Spleen (tissue), 11 donors: ENCODE results near the gene SUMO2. TPM values are rescaled to one million over a fixed set of nuclear protein-coding genes. Genes with fewer than 3 reads are reported as not detected.
"Not testable (repeated sequence)": the region's sequence is repeated elsewhere in the genome, so short reads cannot be mapped to it uniquely, and the experiment has no call there.

Experiments
- DNase-seq: peaks from one replicate; pipeline ENCODE4 v3.0.0-alpha.2; 2020
- H3K27ac ChIP-seq, 8 donors: fragments of 200-600 bp; sonication (generic) in 7 of 8; 1 replicate in 4 of 8; 2 replicates in 4 of 8; pipeline versions ENCODE4 v1.5.0 to v1.8.0; 2016 to 2021; ENCODE audit warnings: inconsistent platforms in 4 of 8, mild to moderate bottlenecking in 4 of 8, moderate library complexity in 1 of 8
- H3K27me3 ChIP-seq, 7 donors: fragments of 200-600 bp; sonication (generic) in 6 of 7; replicated peaks in 1 of 7; 1 replicate in 4 of 7; 2 replicates in 3 of 7; pipeline versions ENCODE4 v1.5.0 to v1.8.0; 2016 to 2021; ENCODE audit warnings: inconsistent platforms in 3 of 7, mild to moderate bottlenecking in 1 of 7
- H3K36me3 ChIP-seq, 6 donors: fragments of 200-600 bp; sonication (generic) in 5 of 6; 1 replicate in 4 of 6; 2 replicates in 2 of 6; pipeline versions ENCODE4 v1.5.0 to v1.8.0; 2016 to 2021; ENCODE audit warnings: inconsistent platforms in 2 of 6
- H3K4me1 ChIP-seq, 6 donors: fragments of 200-600 bp; sonication (generic) in 5 of 6; 1 replicate in 3 of 6; 2 replicates in 3 of 6; pipeline versions ENCODE4 v1.5.0 to v1.8.0; 2016 to 2021; ENCODE audit warnings: inconsistent platforms in 3 of 6
- H3K4me3 ChIP-seq, 8 donors: fragments of 200-600 bp; sonication (generic) in 7 of 8; 1 replicate in 4 of 8; 2 replicates in 4 of 8; pipeline versions ENCODE4 v1.5.0 to v1.8.0; 2016 to 2021; ENCODE audit warnings: inconsistent platforms in 4 of 8, mild to moderate bottlenecking in 4 of 8, moderate library complexity in 2 of 8
- H3K9me3 ChIP-seq, 8 donors: fragments of 200-600 bp; sonication (generic) in 7 of 8; 1 replicate in 4 of 8; 2 replicates in 4 of 8; pipeline versions ENCODE4 v1.5.0 to v1.8.0; 2016 to 2021; ENCODE audit warnings: inconsistent platforms in 4 of 8
- POLR2A ChIP-seq, 3 donors: fragments of 450-650 bp; IDR thresholded peaks; one replicate each; pipeline ENCODE4 v1.5.1; 2017; ENCODE audit warnings: antibody characterized with exemption in 3 of 3, mild to moderate bottlenecking in 1 of 3
- POLR2AphosphoS5 ChIP-seq, 3 donors: sonication (generic); formaldehyde crosslinking; IDR thresholded peaks; one replicate each; pipeline ENCODE4 v1.5.1; 2017; ENCODE audit warnings: antibody characterized with exemption in 3 of 3
- WGBS, 5 donors: extraction: QIAGEN DNeasy Blood & Tissue Kit in 3 of 5; methylation state at CpG; one replicate each; pipeline versions ENCODE4 v1.1.5 to v1.1.7; 2013 to 2018; 5-methylcytosine and 5-hydroxymethylcytosine counted together
- intact Hi-C: fragments of 100-400 bp; cut with DNase I; formaldehyde crosslinking; loops from one replicate; pipeline ENCODE4 v1.15.0; 2023; ENCODE audit warnings: low total_unique reads
- polyA plus RNA-seq, 3 donors: library from polyadenylated mRNA; stranded (reverse); fragments of 200-250 nt; gene quantifications; one replicate each; pipeline ENCODE4 v1.2.1, GENCODE V29; 2013
- total RNA-seq, 7 donors: library from RNA; depleted of rRNA in 3 of 7; stranded (reverse); fragments of >200 nt in 3 of 7; fragmentation: NEBNext Ultra II Directional in 4 of 7; extraction: Animal tissue kit (Norgen Biotek cat#: 25700) in 4 of 7; gene quantifications; one replicate each; pipeline versions ENCODE4 v1.1.0 to v1.2.1, GENCODE V29; 2016 to 2021
- TF ChIP-seq, protein P1 (sequence below), 11 experiments: fragments of 200-600 bp in 7 of 11; fragments of 450-650 bp in 4 of 11; sonication (generic) in 4 of 11; IDR thresholded peaks in 8 of 11; conservative IDR thresholded peaks in 3 of 11; 1 replicate in 7 of 11; 2 replicates in 4 of 11; pipeline versions ENCODE4 v1.4.0 to v1.8.0; 2016 to 2021; ENCODE audit warnings: antibody characterized with exemption in 11 of 11, inconsistent platforms in 4 of 11, mild to moderate bottlenecking in 1 of 11
- donor health status: healthy with polysubstance abuse.
- donor health status: DM: no; HTN: no; CAD: no; lungs with moderate emphysema.
- donor health status: DM: no; HTN: no; CAD: no.
- donor health status: Bipolar disorder and iron deficiency.
- donor health status: healthy.
- donor health status: DM: no; HTN: no; CAD: no.
- donor health status: DM: yes; HTN: yes; CAD: no.

SUMO2 gene
- total and polyA plus RNA-seq, 10 donors: 67.7 to 310 (median 122) TPM

DNA sequence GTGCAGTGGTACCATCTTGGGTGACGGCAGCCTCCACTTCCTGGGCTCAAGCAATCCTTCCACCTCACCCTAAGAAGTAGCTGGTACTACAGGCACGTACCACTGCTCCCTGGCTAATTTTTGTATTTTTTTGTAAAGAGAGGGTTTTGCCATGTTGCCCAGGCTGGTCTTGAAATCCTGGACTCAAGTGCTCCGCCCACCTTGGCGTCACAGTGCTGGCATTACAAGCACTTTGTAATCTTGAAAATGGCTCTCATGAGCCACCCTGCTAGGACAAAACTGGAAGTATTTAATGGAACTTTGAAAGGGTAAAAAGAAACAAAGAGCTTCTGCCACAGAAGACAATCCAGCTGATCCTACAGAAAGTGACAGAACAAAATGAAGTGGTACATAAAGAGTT is 9.2 kb downstream of the SUMO2 start:
- peak; percentile 14 for DNase-seq
- intact Hi-C loops: loop anchor here (10.0 kb wide), 1 partner anchor 59 kb away; no protein-coding TSS in a partner anchor
- WGBS, 5 donors: 89 to 94% (median 91%) methylated on average over 4 of the region's 4 CpGs
- Histone ChIP-seq H3K27me3 (no peaks in the 10 kb centered on the region), H3K36me3 (peaks cover 3 to 98% (median 64%) of the 10 kb centered on the region in 6 donors), H3K4me1 (peaks cover 9 to 90% (median 36%) of the 10 kb centered on the region in 6 donors), H3K9me3 (no peaks in the 10 kb centered on the region), H3K27ac (no peak overlapping the region), H3K4me3 (no peak overlapping the region)
- no peak for TF ChIP-seq POLR2A (IDR thresholded peaks at IDR 0.05)
- TF ChIP-seq, protein P1, sequence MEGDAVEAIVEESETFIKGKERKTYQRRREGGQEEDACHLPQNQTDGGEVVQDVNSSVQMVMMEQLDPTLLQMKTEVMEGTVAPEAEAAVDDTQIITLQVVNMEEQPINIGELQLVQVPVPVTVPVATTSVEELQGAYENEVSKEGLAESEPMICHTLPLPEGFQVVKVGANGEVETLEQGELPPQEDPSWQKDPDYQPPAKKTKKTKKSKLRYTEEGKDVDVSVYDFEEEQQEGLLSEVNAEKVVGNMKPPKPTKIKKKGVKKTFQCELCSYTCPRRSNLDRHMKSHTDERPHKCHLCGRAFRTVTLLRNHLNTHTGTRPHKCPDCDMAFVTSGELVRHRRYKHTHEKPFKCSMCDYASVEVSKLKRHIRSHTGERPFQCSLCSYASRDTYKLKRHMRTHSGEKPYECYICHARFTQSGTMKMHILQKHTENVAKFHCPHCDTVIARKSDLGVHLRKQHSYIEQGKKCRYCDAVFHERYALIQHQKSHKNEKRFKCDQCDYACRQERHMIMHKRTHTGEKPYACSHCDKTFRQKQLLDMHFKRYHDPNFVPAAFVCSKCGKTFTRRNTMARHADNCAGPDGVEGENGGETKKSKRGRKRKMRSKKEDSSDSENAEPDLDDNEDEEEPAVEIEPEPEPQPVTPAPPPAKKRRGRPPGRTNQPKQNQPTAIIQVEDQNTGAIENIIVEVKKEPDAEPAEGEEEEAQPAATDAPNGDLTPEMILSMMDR (IDR thresholded peaks at IDR 0.05 in 8 of 11, conservative IDR thresholded peaks at IDR 0.05 in 3 of 11): no peak

DNA sequence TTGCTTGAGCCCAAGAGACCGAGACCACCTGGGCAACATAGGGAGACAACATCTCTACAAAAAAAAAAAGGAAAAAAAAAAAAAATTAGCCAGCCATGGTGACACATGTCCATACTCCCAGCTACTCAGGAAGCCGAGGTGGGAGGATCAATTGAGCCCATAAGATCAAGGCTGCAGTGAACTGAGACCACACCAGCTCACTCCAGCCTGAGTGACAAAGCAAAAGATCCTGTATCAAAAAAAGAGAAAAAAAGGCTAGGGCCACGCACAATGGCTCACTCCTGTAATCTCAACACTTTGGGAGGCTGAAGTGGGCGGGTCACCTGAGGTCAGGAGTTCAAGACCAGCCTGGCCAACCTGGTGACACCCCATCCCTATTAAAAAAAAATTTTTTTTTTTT is 13.8 kb downstream of the SUMO2 start:
- TF ChIP-seq POLR2AphosphoS5 (IDR thresholded peaks at IDR 0.05) (no peak), POLR2A (IDR thresholded peaks at IDR 0.05) (no peak)
- TF ChIP-seq, protein P1 (IDR thresholded peaks at IDR 0.05 in 8 of 11, conservative IDR thresholded peaks at IDR 0.05 in 3 of 11): no peak
- Histone ChIP-seq H3K4me1 (peaks cover 9 to 50% (median 18%) of the 10 kb centered on the region in 6 donors), H3K36me3 (peaks cover 2 to 97% (median 63%) of the 10 kb centered on the region in 6 donors), H3K27ac (no peak overlapping the region), H3K4me3 (no peak overlapping the region), H3K9me3 (no peaks in the 10 kb centered on the region), H3K27me3 (no peaks in the 10 kb centered on the region)
- DNase-seq: peak; percentile 15
- WGBS, 5 donors: 79 to 86% (median 82%) methylated on average over 4 of the region's 4 CpGs
- intact Hi-C loops: no loop called here

DNA sequence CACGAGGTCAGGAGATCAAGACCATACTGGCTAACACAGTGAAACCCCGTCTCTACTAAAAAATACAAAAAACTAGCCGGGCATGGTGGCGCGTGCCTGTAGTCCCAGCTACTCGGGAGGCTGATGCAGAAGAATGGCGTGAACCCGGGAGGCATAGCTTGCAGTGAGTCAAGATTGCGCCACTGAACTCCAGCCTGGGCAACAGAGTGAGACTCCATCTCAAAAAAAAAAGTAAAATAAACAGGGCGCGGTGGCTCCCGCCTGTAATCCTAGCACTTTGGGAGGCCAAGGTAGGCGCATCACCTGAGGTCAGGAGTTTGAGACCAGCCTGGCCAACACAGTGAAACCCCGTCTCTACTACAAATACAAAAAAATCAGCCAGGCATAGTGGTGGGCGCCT is 18.2 kb downstream of the SUMO2 start:
- DNase-seq: peak; percentile 8
- H3K9me3 ChIP-seq, H3K27me3 ChIP-seq, intact Hi-C loops, H3K4me3 ChIP-seq, H3K27ac ChIP-seq: not testable (repeated sequence)
- WGBS, 5 donors: 95 to 98% (median 97%) methylated on average over 15 of the region's 15 CpGs
- Histone ChIP-seq H3K4me1 (peaks cover 0 to 12% (median 0%) of the 10 kb centered on the region in 6 donors), H3K36me3 (peaks cover 0 to 69% (median 41%) of the 10 kb centered on the region in 6 donors)

DNA sequence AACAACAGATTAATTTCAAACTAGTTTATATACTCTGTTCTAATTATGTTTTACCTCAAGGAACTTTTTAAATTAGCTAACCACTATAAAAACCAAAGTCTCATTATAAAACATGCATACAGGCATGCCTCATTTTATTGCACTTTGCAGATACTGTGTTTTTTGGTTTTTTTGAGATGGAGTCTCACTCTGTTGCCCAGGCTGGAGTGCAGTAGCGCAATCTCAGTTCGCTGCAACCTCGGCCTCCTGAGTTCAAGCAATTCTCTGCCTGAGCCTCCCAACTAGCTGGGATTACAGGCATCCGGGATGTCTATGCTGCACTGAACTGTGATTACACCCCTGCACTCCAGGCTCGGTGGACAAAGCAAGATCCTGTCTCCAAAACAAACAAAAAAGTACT is 19.7 kb downstream of the SUMO2 start:
- Histone ChIP-seq H3K4me1 (no peaks in the 10 kb centered on the region), H3K9me3 (no peaks in the 10 kb centered on the region), H3K4me3 (no peak overlapping the region), H3K27ac (no peak overlapping the region), H3K27me3 (no peaks in the 10 kb centered on the region), H3K36me3 (peaks cover 0 to 55% (median 33%) of the 10 kb centered on the region in 6 donors)
- no peak for DNase-seq
- TF ChIP-seq POLR2A (IDR thresholded peaks at IDR 0.05) (no peak), POLR2AphosphoS5 (IDR thresholded peaks at IDR 0.05) (no peak)
- TF ChIP-seq, protein P1 (IDR thresholded peaks at IDR 0.05 in 8 of 11, conservative IDR thresholded peaks at IDR 0.05 in 3 of 11): no peak
- intact Hi-C loops: no loop called here
- WGBS, 5 donors: 92 to 97% (median 94%) methylated on average over 5 of the region's 5 CpGs

DNA sequence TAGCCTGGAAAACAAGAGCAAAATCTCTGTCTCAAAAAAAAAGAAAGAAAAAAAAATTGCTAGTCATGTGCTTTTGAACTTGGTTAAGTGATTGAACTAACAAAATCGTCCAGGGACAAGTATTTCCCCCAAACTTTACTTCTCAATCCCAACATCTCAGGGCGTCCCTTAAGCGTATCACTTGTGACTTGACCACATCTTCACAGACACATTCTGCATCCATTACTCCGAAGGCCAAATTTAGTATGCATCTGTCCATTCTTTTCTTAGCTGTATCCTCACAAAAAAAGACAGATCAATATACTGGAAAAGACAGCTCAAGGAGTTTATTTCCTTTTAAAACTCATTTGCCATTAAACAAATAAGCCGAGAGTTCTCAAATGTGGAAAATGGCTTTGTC is 22.5 kb downstream of the SUMO2 start:
- peaks cover 0 to 5% (median under 1%) of the 10 kb centered on the region in 6 donors for H3K4me1 ChIP-seq
- intact Hi-C loops: no loop called here
- H3K9me3 ChIP-seq: no peaks in the 10 kb centered on the region
- TF ChIP-seq POLR2A (IDR thresholded peaks at IDR 0.05) (no peak), POLR2AphosphoS5 (IDR thresholded peaks at IDR 0.05) (no peak)
- TF ChIP-seq, protein P1 (IDR thresholded peaks at IDR 0.05 in 8 of 11, conservative IDR thresholded peaks at IDR 0.05 in 3 of 11): no peak
- no peak overlapping the region for H3K27ac ChIP-seq
- WGBS, 5 donors: 89 to 97% (median 94%) methylated on average over 5 of the region's 5 CpGs
- peaks cover 0 to 26% (median 6%) of the 10 kb centered on the region in 6 donors for H3K36me3 ChIP-seq
- DNase-seq: no peak
- no peak overlapping the region for H3K4me3 ChIP-seq
- H3K27me3 ChIP-seq: no peaks in the 10 kb centered on the region
